IPS-15b (cell line): ENCODE data around the gene ZNF488.

Experiments used
- H3K27me3 ChIP-seq: one replicate; pipeline ENCODE4 v1.6.1; 2013; ENCODE audit warnings: low read length; ENCODE audit not compliant: control insufficient read depth, insufficient read depth
- H3K36me3 ChIP-seq: one replicate; pipeline ENCODE4 v1.6.1; 2013; ENCODE audit warnings: low read length; ENCODE audit not compliant: control insufficient read depth, insufficient read depth
- H3K4me1 ChIP-seq: one replicate; pipeline ENCODE4 v1.6.1; 2013; ENCODE audit warnings: mild to moderate bottlenecking, low read length; ENCODE audit not compliant: control insufficient read depth, insufficient read depth
- H3K4me3 ChIP-seq: one replicate; pipeline ENCODE4 v1.5.1; 2013; ENCODE audit warnings: low read depth, low read length
- H3K9ac ChIP-seq: one replicate; pipeline ENCODE4 v1.6.1; 2013; ENCODE audit warnings: low read depth, mild to moderate bottlenecking, low read length
- H3K9me3 ChIP-seq: one replicate; pipeline ENCODE4 v1.6.1; 2013; ENCODE audit warnings: mild to moderate bottlenecking, low read length; ENCODE audit not compliant: control insufficient read depth, insufficient read depth

ZNF488 gene

DNA sequence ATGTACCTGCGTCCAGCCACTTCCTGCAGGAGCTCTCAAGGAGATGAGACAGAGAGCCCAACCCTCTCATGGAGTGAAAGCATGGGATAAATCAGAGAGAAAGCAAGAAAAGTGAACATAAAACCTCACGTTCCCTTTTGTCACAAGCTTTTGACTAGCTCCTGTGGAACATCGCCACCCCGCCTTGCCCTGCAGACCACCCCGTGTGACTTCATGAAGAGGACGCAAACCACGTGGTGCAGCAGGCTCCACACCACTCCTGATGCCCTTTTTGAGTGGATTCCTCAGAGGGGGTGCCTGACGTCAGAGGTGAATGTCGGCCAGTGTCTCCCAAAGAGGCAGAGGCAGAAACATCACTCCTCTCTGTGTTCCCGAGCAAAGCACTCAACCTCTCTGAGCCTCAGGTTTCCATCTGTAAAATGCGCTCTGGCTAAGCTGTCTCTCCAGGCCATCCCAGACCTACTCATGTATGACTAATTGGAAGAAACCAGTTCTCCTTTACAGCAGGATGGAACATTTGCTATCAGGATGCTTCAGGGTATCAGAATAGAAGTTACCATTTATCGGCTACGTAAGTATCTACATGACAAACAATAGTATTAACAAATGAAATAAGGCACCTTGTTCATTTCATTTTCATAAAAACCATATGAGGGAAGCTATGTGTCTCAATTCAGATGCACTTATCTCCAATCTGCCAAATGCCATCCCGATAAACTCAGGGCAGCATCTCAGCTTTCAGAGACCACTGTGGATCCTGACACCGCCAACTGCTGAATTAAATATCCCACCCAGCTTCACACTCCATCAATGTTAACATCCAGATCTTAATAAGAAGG lies 5.3 kb downstream of the ZNF488 start:
- Histone ChIP-seq H3K4me1 (peaks cover 12% of the 10 kb centered on the region), H3K9me3 (no peaks in the 10 kb centered on the region), H3K36me3 (no peaks in the 10 kb centered on the region), H3K9ac (no peak overlapping the region), H3K27me3 (no peaks in the 10 kb centered on the region), H3K4me3 (no peak overlapping the region)

DNA sequence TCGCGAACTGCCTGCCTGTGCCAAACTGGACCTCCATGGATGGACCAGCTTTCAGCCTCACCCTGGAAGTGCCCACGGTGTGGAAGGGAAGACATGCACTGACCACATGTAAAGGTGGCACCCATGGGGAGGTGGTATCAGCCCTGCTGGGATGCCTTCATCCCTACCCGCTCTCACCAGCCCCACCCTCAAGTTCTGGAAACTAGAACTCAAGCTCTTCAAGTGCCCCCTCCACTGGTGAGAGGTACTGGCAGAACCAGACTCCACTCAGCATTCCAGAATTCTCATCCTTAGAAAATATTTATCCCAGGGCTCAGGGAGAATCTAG lies 5.9 kb downstream of the ZNF488 start:
- peaks cover 9% of the 10 kb centered on the region for H3K4me1 ChIP-seq
- H3K36me3 ChIP-seq, result no peaks in the 10 kb centered on the region
- H3K9ac ChIP-seq, result no peak overlapping the region
- H3K4me3 ChIP-seq, result no peak overlapping the region
- no peaks in the 10 kb centered on the region for H3K9me3 ChIP-seq
- no peaks in the 10 kb centered on the region for H3K27me3 ChIP-seq

DNA sequence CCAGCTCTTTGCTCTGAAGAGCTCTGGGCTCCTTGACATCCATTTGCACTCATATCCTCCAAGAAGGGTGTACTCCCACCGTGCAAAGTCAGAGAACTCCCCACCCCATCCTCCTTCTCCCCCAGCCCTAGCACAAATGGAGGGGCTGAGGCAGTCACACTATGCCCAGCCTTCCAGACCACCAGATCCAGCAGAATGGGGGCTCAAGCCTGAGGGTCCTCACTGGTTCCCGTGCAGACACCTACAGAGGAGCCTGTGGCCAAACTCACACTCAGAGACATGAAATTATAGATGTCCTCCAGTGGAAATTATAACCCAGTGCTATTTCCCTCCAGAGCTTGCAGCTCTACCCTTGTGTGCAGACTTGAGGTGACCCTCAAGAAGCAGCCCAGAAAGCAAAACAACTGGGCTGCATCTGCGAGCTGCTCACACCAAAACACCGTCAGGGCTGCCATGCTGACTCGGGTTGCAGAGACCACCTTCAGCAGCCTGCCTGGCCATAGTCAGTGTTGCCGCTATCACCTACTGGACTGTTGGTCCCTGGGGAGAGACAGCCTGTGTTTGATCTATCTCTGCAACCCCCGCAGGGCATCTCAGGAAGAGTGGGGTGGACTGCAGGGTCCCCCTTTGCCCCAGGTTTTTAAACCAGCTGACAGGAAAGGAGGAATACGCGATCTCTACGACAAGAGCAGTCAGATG lies 7.4 kb downstream of the ZNF488 start:
- peaks cover 3% of the 10 kb centered on the region for H3K36me3 ChIP-seq
- peaks cover 3% of the 10 kb centered on the region for H3K4me1 ChIP-seq
- no peaks in the 10 kb centered on the region for H3K9me3 ChIP-seq
- no peak overlapping the region for H3K9ac ChIP-seq
- H3K4me3 ChIP-seq, result no peak overlapping the region
- H3K27me3 ChIP-seq, result no peaks in the 10 kb centered on the region

DNA sequence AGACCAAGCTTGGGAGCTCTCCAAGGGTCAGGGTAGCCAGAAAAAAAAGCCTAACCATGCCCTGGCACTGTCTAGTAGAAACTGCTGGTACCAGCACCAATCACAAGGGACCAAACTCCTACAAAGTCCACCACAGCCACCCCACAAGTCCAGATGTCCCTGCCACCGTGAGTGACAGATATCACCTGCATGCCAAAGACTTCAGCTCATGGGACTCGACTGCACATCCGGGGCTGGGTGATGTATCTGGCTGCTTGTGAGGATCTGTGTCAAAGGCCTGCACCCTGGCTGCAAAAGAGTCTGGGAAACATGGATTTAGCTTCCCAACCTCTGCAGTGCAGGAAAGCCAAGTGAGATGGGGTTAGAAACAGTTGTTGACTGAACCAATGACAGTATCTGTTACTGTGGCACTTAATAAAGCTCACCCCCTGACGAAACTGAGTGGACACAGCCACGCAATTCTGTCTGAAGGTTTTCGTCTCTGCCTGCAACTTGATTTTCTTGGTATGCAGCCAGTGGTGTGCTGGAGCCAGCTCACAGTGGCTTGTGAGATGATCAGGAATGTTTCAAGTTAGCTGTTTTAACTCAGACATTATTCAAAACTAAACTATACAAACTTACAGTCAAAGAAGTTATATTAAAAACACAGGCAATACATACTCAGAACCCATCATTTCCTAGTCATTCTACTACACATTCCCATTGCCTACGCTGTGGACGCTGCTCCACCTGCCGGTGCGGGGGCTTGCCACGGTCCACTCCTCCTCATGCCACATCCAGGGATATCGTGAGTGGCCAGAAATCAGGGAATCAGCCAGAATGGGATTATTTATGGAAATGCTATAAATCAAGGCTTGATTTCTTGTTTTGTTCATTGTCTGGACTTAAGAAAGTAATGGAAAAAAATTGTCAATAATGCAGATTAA lies 9.2 kb downstream of the ZNF488 start:
- no peaks in the 10 kb centered on the region for H3K27me3 ChIP-seq
- no peak overlapping the region for H3K9ac ChIP-seq

DNA sequence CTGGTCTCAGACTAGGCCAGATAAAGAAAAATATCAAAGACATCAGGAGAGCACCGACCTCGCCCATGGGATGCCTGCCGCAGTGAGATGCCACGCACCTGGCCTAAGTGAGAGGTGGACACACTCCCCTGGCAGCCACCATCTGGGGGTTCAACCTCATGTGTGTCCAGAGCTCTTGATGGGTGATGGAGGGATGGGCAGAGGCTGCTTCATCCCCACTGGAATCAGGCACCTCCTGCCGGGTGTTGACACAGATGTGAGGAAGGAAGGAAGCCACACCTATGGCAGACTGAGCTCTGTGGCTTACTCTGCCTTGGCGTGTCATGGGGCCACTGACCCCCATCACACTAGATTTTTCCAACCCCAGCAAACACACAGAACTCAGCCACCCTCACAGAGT lies 11.4 kb downstream of the ZNF488 start:
- no peak overlapping the region for H3K9ac ChIP-seq
- no peak overlapping the region for H3K4me3 ChIP-seq
- H3K4me1 ChIP-seq, result peaks cover 3% of the 10 kb centered on the region
- H3K36me3 ChIP-seq, result peaks cover 3% of the 10 kb centered on the region
- H3K27me3 ChIP-seq, result no peaks in the 10 kb centered on the region
- H3K9me3 ChIP-seq, result no peaks in the 10 kb centered on the region

More for the DNA sequence above, 9.2 kb downstream of the ZNF488 start:
- H3K36me3 ChIP-seq, result peaks cover 3% of the 10 kb centered on the region
- peaks cover 3% of the 10 kb centered on the region for H3K4me1 ChIP-seq
- no peaks in the 10 kb centered on the region for H3K9me3 ChIP-seq
- no peak overlapping the region for H3K4me3 ChIP-seq

DNA sequence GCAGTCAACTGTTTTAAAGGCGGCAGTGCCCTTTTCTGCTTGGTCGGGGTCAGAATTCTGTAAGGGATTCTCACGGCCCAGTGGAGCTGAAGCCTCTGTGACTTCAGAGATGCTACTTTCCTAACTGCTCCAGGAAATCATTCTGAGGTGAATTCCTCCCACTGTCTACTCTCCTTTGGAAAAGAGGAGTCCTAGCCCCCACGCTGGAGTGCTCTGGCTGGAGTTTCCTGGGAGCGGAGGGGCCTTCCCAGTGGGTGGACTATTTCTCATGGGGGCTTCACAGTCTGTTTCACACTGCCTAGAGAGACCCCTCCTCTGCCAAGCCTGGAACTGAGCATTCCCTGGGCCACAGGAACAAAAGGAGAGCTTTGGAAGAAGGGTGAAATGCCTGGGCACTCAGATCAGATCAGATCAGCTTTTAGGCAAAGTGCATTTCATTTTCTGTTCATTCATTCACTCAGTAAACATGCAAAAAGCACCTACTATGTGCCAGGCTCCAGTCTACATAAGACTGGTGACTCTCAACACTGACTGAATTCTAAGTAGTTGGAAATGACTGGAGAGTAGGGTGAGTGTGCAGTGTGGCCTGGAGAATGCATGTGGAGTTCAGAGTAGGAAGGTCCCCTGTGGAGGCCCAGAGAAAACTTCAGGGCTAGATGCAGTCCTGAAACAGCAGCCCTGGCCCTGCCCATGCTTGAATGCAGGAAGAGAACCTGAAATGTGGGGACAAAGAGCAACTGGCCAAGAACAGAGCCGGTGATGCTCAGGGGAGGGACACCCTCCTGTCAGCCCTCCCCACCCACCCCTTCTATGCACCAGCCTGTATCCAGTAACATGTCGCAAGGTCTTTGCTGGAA lies 12.2 kb downstream of the ZNF488 start:
- no peaks in the 10 kb centered on the region for H3K9me3 ChIP-seq
- H3K36me3 ChIP-seq, result peaks cover 7% of the 10 kb centered on the region
- peaks cover 3% of the 10 kb centered on the region for H3K4me1 ChIP-seq
- no peaks in the 10 kb centered on the region for H3K27me3 ChIP-seq
- H3K9ac ChIP-seq, result no peak overlapping the region
- H3K4me3 ChIP-seq, result no peak overlapping the region

DNA sequence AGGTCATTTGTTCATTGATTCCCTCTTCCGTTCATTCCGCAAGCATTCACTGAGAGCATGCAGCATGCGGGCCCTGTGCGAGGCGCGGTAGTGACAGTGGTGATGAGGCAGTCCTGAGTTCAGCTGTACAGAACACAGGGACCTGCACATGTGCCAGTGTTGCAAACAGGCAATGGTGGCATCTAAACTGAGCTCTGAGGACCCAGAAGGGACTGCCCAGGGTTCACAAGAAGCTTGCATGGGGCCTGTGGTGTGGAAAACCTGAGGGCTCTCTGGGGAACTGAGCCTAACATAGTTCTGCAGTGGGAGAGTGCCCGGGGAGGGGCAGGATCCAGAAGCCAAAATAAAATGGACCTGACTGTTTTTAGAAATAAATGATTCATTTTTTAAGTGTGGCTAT lies 13.2 kb downstream of the ZNF488 start:
- Histone ChIP-seq H3K4me1 (peaks cover 3% of the 10 kb centered on the region), H3K9ac (no peak overlapping the region), H3K4me3 (no peak overlapping the region), H3K9me3 (no peaks in the 10 kb centered on the region), H3K36me3 (peaks cover 7% of the 10 kb centered on the region), H3K27me3 (no peaks in the 10 kb centered on the region)

DNA sequence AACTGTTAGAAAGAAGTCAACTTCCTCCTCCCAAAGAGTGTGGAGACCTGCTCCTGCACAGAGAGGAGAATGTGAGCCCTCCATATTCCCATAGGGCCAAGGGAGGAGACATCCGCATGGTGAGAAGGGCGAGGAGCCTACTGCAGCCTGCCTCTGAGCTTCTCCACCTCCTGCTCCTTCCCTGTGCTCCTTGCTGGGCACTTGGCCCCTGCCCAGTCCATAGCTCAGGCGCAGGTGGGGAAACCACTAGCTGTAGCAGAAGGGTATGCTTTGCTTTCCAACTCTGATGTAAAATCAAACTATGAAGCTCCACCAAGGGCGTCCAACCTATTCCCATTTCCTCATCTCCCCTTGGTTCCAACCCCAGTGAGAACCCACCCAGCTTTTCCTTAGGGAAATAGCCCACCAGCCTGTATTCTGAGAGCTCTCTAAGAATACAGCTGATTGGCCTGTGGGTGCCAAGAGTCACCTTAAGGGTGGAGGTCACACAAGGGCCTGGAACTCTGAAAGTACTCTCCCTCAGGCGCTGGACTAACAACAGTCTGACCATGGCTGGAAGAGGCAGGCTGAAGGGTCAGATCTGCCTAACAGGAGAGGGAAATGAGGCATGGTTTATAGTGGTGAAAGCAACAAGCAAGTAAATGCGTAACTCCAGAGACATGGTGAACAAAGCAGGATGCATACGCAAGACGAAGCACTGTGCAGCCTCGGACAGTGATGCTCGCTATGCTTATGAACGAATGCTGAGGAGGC lies 13.9 kb downstream of the ZNF488 start:
- Histone ChIP-seq H3K36me3 (peaks cover 7% of the 10 kb centered on the region), H3K4me1 (peaks cover 3% of the 10 kb centered on the region), H3K9me3 (no peaks in the 10 kb centered on the region), H3K27me3 (no peaks in the 10 kb centered on the region), H3K4me3 (no peak overlapping the region), H3K9ac (no peak overlapping the region)

DNA sequence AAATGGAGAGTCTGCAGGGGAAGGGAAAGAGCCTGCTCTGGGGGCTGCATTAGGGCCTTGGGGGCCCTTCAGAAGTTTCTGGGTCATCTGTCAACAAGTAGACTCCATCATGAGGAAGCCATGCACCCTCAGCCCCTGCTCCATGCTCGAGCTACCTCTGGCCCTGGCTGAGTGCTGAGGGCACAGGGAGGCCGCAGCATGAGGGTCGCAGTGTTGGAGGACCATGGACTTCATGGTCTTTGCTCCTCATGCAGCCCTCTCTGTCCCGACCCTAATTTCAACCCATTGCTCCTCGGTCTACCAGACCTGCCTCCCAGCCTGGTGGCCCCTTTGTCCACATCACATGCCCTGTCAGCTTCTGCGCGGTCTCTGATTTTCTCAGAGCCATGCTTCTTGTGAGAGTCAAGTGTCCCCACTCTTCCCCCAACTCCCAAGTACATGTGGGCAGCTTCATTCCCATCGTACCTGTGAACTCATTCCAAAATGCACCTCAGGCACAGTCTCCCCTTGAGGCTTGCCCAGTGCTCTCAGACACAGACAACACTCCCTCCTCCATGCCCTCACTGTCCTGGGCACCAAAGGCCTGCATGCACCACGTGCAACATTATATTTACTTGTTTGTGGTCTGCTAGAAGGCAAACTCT lies 14.7 kb downstream of the ZNF488 start:
- Histone ChIP-seq H3K27me3 (no peaks in the 10 kb centered on the region), H3K36me3 (peaks cover 7% of the 10 kb centered on the region), H3K9me3 (no peaks in the 10 kb centered on the region), H3K9ac (no peak overlapping the region), H3K4me1 (peaks cover 3% of the 10 kb centered on the region), H3K4me3 (no peak overlapping the region)

DNA sequence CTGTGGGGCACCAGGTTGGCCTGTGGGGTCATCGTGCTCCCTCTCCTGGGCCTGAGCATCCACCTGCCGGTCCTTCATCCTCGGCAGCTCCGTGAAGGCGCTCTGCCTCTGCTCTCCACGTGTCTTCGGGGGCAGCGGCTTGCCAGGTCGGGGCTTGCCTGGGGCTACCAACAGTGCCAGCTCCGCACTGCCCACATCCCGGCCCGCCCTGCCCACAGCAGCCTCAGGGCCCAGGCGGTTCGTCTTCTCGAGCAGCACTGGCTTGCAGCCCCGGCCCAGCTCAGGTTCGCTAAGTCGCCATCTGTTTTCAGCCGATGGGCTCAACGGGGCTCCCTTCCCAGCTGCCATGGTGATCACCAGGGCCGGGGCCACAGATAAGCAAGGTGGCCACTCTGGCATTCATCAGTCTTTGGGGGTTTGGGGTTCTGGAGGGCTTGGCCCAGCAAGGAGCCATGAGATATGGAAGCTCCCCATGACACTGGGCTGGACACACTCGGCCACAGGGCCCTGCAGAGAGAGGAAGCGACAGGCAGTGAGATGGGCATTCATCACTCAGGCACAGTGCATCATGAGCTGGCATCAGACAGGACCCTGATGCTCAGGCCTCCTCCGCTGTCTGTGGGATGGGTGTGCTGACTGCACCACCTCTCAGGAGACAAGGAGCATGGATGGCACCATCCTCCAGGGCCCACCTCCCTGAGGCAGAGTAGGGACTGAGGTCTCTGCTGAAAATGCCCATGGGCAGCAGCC lies 15.5 kb downstream of the ZNF488 start:
- H3K27me3 ChIP-seq, result no peaks in the 10 kb centered on the region
- H3K4me3 ChIP-seq, result no peak overlapping the region
- H3K9me3 ChIP-seq, result no peaks in the 10 kb centered on the region
- peaks cover 3% of the 10 kb centered on the region for H3K4me1 ChIP-seq
- H3K36me3 ChIP-seq, result peaks cover 7% of the 10 kb centered on the region
- no peak overlapping the region for H3K9ac ChIP-seq
